ENCODE measurements around the gene TFE3. TPM values are rescaled to one million over a fixed set of nuclear protein-coding genes. Genes with fewer than 3 reads are reported as not detected.

TFE3 gene
- total RNA-seq, 1 donor from 2014 or later, result 34.4 TPM

GRCh38 chrX:49019050-49019449 is 24.1 kb downstream of the TFE3 start:
- no peak overlapping the region for H3K4me3 Mint-ChIP-seq
- no peaks in the 10 kb centered on the region for H3K27me3 Mint-ChIP-seq (ENCODE audit: insufficient read depth)
- H3K27ac Mint-ChIP-seq, result no peak overlapping the region
- no peaks in the 10 kb centered on the region for H3K36me3 Mint-ChIP-seq (ENCODE audit: low read depth)
- H3K9me3 Mint-ChIP-seq, result no peaks in the 10 kb centered on the region
- intact Hi-C loops (cut with micrococcal nuclease), result no loop called here
- no peak for DNase-seq (ENCODE audit: low spot score)
- no peaks in the 10 kb centered on the region for H3K4me1 Mint-ChIP-seq (ENCODE audit: low read depth)

- Mint-ChIP-seq H3K4me3 (peak overlapping the region; percentile 49), H3K4me1 (ENCODE audit: low read depth) (peaks cover 21% of the 10 kb centered on the region), H3K9me3 (no peaks in the 10 kb centered on the region), H3K27ac (peak overlapping the region; percentile 44), H3K36me3 (ENCODE audit: low read depth) (peaks cover 10% of the 10 kb centered on the region), H3K27me3 (ENCODE audit: insufficient read depth) (no peaks in the 10 kb centered on the region)
- intact Hi-C loops (cut with micrococcal nuclease), result loop anchor here (5.0 kb wide), 2 partner anchors 86 to 159 kb away; partner anchors contain the start of genes MAGIX and PIM2
- DNase-seq (ENCODE audit: low spot score), result no peak
These were observed 39.5 kb downstream of the TFE3 start for GRCh38 chrX:49003696-49004095.

- Mint-ChIP-seq H3K36me3 (ENCODE audit: low read depth) (peaks cover 22% of the 10 kb centered on the region), H3K9me3 (no peaks in the 10 kb centered on the region), H3K4me1 (ENCODE audit: low read depth) (peaks cover 35% of the 10 kb centered on the region), H3K27ac (peak within 1 kb of the TSS; percentile 96), H3K4me3 (peak within 1 kb of the TSS; percentile 99), H3K27me3 (ENCODE audit: insufficient read depth) (no peaks in the 10 kb centered on the region)
- peak; percentile 68 for DNase-seq (ENCODE audit: low spot score)
- intact Hi-C loops (cut with micrococcal nuclease), result loop anchor here (1.0 to 5.0 kb wide), 10 partner anchors 41 to 267 kb away; partner anchors contain the start of genes HDAC6, MAGIX, PIM2 and PPP1R3F
These were observed 40.8 kb downstream of the TFE3 start, which contains the start of gene GRIPAP1 for GRCh38 chrX:49002091-49002935. Gene GRIPAP1 (minus strand): TSS chrX:49002264. CDS start chrX:49002229, 35 bp downstream.

- Mint-ChIP-seq H3K9me3 (no peaks in the 10 kb centered on the region), H3K36me3 (ENCODE audit: low read depth) (peaks cover 29% of the 10 kb centered on the region), H3K4me3 (peak overlapping the region; percentile 99), H3K4me1 (ENCODE audit: low read depth) (peaks cover 37% of the 10 kb centered on the region), H3K27ac (peak overlapping the region; percentile 96), H3K27me3 (ENCODE audit: insufficient read depth) (no peaks in the 10 kb centered on the region)
- DNase-seq (ENCODE audit: low spot score), result peak; percentile 22
- intact Hi-C loops (cut with micrococcal nuclease), result loop anchor here (1.0 to 5.0 kb wide), 10 partner anchors 42 to 268 kb away; partner anchors contain the start of genes HDAC6, MAGIX, PIM2 and PPP1R3F
These were observed 41.6 kb downstream of the TFE3 start for GRCh38 chrX:49001521-49002090.

- H3K36me3 Mint-ChIP-seq (ENCODE audit: low read depth), result peaks cover 32% of the 10 kb centered on the region
- H3K27ac Mint-ChIP-seq, result peak overlapping the region; percentile 96
- H3K27me3 Mint-ChIP-seq (ENCODE audit: insufficient read depth), result no peaks in the 10 kb centered on the region
- H3K9me3 Mint-ChIP-seq, result no peaks in the 10 kb centered on the region
- peaks cover 37% of the 10 kb centered on the region for H3K4me1 Mint-ChIP-seq (ENCODE audit: low read depth)
- H3K4me3 Mint-ChIP-seq, result peak overlapping the region; percentile 99
- intact Hi-C loops (cut with micrococcal nuclease), result loop anchor here (5.0 kb wide), 2 partner anchors 83 to 162 kb away; partner anchors contain the start of genes MAGIX and PIM2
- DNase-seq (ENCODE audit: low spot score), result no peak
These were observed 42.5 kb downstream of the TFE3 start for GRCh38 chrX:49000636-49001035.

- Mint-ChIP-seq H3K9me3 (no peaks in the 10 kb centered on the region), H3K4me3 (peak overlapping the region; percentile 19), H3K27me3 (ENCODE audit: insufficient read depth) (no peaks in the 10 kb centered on the region), H3K27ac (no peak overlapping the region), H3K36me3 (ENCODE audit: low read depth) (peaks cover 40% of the 10 kb centered on the region), H3K4me1 (ENCODE audit: low read depth) (peaks cover 37% of the 10 kb centered on the region)
- intact Hi-C loops (cut with micrococcal nuclease), result no loop called here
- DNase-seq (ENCODE audit: low spot score), result no peak
These were observed 44.1 kb downstream of the TFE3 start for GRCh38 chrX:48999030-48999429.

GRCh38 chrX:48998391-48998790 is 44.8 kb downstream of the TFE3 start:
- peaks cover 44% of the 10 kb centered on the region for H3K36me3 Mint-ChIP-seq (ENCODE audit: low read depth)
- H3K4me1 Mint-ChIP-seq (ENCODE audit: low read depth), result peaks cover 37% of the 10 kb centered on the region
- no peak for DNase-seq (ENCODE audit: low spot score)
- H3K27ac Mint-ChIP-seq, result no peak overlapping the region
- no peaks in the 10 kb centered on the region for H3K27me3 Mint-ChIP-seq (ENCODE audit: insufficient read depth)
- intact Hi-C loops (cut with micrococcal nuclease), result no loop called here
- no peak overlapping the region for H3K4me3 Mint-ChIP-seq
- H3K9me3 Mint-ChIP-seq, result no peaks in the 10 kb centered on the region

GRCh38 chrX:48997865-48998264 is 45.3 kb downstream of the TFE3 start:
- intact Hi-C loops (cut with micrococcal nuclease), result no loop called here
- Mint-ChIP-seq H3K9me3 (no peaks in the 10 kb centered on the region), H3K4me1 (ENCODE audit: low read depth) (peaks cover 37% of the 10 kb centered on the region), H3K27ac (peak overlapping the region; percentile 68), H3K27me3 (ENCODE audit: insufficient read depth) (no peaks in the 10 kb centered on the region), H3K4me3 (no peak overlapping the region), H3K36me3 (ENCODE audit: low read depth) (peaks cover 46% of the 10 kb centered on the region)
- no peak for DNase-seq (ENCODE audit: low spot score)

GRCh38 chrX:48997455-48997854 is 45.7 kb downstream of the TFE3 start:
- Mint-ChIP-seq H3K27me3 (ENCODE audit: insufficient read depth) (no peaks in the 10 kb centered on the region), H3K4me3 (no peak overlapping the region), H3K27ac (peak overlapping the region; percentile 68), H3K4me1 (ENCODE audit: low read depth) (peaks cover 37% of the 10 kb centered on the region), H3K36me3 (ENCODE audit: low read depth) (peaks cover 50% of the 10 kb centered on the region), H3K9me3 (no peaks in the 10 kb centered on the region)
- DNase-seq (ENCODE audit: low spot score), result no peak
- intact Hi-C loops (cut with micrococcal nuclease), result no loop called here

- Mint-ChIP-seq H3K9me3 (no peaks in the 10 kb centered on the region), H3K27ac (no peak overlapping the region), H3K4me3 (no peak overlapping the region), H3K4me1 (ENCODE audit: low read depth) (peaks cover 37% of the 10 kb centered on the region), H3K36me3 (ENCODE audit: low read depth) (peaks cover 53% of the 10 kb centered on the region), H3K27me3 (ENCODE audit: insufficient read depth) (no peaks in the 10 kb centered on the region)
- no peak for DNase-seq (ENCODE audit: low spot score)
- intact Hi-C loops (cut with micrococcal nuclease), result no loop called here
These were observed 46.2 kb downstream of the TFE3 start for GRCh38 chrX:48996969-48997368.

GRCh38 chrX:48992341-48992740 is 50.8 kb downstream of the TFE3 start:
- DNase-seq (ENCODE audit: low spot score), result no peak
- Mint-ChIP-seq H3K9me3 (no peaks in the 10 kb centered on the region), H3K36me3 (ENCODE audit: low read depth) (peaks cover 46% of the 10 kb centered on the region), H3K27me3 (ENCODE audit: insufficient read depth) (no peaks in the 10 kb centered on the region), H3K4me3 (no peak overlapping the region), H3K4me1 (ENCODE audit: low read depth) (peaks cover 2% of the 10 kb centered on the region), H3K27ac (no peak overlapping the region)
- intact Hi-C loops (cut with micrococcal nuclease), result no loop called here

- no peak for DNase-seq (ENCODE audit: low spot score)
- intact Hi-C loops (cut with micrococcal nuclease), result no loop called here
- Mint-ChIP-seq H3K36me3 (ENCODE audit: low read depth) (peaks cover 30% of the 10 kb centered on the region), H3K9me3 (no peaks in the 10 kb centered on the region), H3K4me3 (no peak overlapping the region), H3K4me1 (ENCODE audit: low read depth) (no peaks in the 10 kb centered on the region), H3K27ac (no peak overlapping the region), H3K27me3 (ENCODE audit: insufficient read depth) (no peaks in the 10 kb centered on the region)
These were observed 53.7 kb downstream of the TFE3 start for GRCh38 chrX:48989483-48989882.

- H3K4me3 Mint-ChIP-seq, result no peak overlapping the region
- H3K27ac Mint-ChIP-seq, result no peak overlapping the region
- intact Hi-C loops (cut with micrococcal nuclease), result no loop called here
- no peak for DNase-seq (ENCODE audit: low spot score)
- no peaks in the 10 kb centered on the region for H3K27me3 Mint-ChIP-seq (ENCODE audit: insufficient read depth)
- H3K9me3 Mint-ChIP-seq, result no peaks in the 10 kb centered on the region
- H3K4me1 Mint-ChIP-seq (ENCODE audit: low read depth), result no peaks in the 10 kb centered on the region
- peaks cover 27% of the 10 kb centered on the region for H3K36me3 Mint-ChIP-seq (ENCODE audit: low read depth)
These were observed 59.3 kb downstream of the TFE3 start for GRCh38 chrX:48983896-48984295.

All from activated T-helper 1 cell treated with anti-CD3 and anti-CD28 coated beads, Interleukin-12 subunit alpha, Interleukin-12 subunit beta, Interleukin-2, Interleukin-4 antibody, amounts not matched to agents 30 ng/mL and 10 ng/mL and 1 ng/mL, durations not matched to agents 14 hours and 24 hours and 36 hours (primary cell).